Amygdala (tissue), 56 donors: Measurements from ENCODE around the gene ATXN1.

Source experiments
- DNase-seq, 56 donors: peaks; one replicate each; lab custom pipeline; 2025; lab: John Stamatoyannopoulos, UW

The ATXN1 gene

GRCh38 chr6:16684896-16685554, 76.2 kb downstream of the ATXN1 start:
- no peak for DNase-seq

GRCh38 chr6:16684195-16684689, 77.0 kb downstream of the ATXN1 start:
- no peak for DNase-seq

DNA sequence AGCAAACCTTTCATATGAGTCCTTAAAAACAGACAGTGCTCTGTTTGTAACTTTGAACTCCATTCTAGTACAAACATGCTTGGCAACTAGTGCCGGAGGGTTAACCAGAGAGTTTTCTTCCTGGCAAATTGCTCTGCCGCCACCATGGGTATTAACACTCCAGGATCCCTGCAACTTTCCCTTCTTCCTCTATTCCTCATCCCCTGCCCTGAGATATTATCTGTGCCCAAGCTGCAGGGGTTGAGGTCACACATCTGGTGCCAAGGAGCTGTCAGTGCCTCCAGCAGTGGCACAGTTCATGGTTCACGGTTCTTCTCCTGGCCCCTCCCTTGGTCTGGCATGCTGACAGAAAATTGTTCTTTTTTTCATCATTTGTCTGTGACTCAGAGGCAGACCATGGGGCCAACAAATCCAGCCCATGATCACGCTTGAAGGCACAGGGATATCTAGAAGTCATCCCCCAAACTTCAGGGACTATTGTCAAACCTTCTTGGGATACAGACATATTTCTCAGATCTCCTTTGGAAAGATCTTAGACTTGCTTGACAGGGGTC, 77.5 kb downstream of the ATXN1 start:
- DNase-seq, result peak in 2 of 56 donors; percentile 17 to 55

GRCh38 chr6:16681260-16681873, 79.9 kb downstream of the ATXN1 start:
- no peak for DNase-seq

GRCh38 chr6:16679050-16679449, 82.2 kb downstream of the ATXN1 start:
- no peak for DNase-seq

GRCh38 chr6:16677458-16677857, 83.8 kb downstream of the ATXN1 start:
- no peak for DNase-seq

GRCh38 chr6:16676978-16677377, 84.3 kb downstream of the ATXN1 start:
- no peak for DNase-seq

GRCh38 chr6:16676376-16676775, 84.9 kb downstream of the ATXN1 start:
- DNase-seq, result no peak

DNA sequence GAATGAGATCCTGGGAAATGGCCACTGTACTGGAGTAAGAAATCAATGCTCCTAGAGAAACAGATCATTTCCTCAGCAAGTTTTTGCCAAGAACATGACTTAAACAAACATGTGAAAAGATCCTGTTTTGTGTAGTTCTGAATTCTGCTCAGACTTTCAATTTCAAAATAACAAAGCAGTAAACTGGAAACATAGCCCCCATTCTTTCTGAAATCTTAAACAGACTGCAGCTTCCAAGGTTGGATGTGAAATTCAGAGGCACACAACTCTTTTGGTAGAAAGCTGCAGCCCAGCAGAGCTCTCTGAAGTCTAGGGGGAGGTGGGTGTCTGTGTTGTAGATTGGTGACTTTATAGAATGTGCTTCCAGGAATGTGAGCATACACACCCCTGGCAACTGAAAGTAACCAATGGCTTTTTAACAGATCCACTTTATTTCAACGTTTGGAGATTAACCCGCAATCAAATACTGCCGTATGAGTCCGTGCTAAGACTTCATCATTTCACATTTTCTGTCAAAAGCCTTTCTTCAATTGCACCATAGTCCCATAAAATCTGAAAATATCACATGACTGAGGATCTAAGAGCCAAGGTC, 86.4 kb downstream of the ATXN1 start:
- no peak for DNase-seq

GRCh38 chr6:16673011-16673797, 88.1 kb downstream of the ATXN1 start:
- DNase-seq, result no peak

DNA sequence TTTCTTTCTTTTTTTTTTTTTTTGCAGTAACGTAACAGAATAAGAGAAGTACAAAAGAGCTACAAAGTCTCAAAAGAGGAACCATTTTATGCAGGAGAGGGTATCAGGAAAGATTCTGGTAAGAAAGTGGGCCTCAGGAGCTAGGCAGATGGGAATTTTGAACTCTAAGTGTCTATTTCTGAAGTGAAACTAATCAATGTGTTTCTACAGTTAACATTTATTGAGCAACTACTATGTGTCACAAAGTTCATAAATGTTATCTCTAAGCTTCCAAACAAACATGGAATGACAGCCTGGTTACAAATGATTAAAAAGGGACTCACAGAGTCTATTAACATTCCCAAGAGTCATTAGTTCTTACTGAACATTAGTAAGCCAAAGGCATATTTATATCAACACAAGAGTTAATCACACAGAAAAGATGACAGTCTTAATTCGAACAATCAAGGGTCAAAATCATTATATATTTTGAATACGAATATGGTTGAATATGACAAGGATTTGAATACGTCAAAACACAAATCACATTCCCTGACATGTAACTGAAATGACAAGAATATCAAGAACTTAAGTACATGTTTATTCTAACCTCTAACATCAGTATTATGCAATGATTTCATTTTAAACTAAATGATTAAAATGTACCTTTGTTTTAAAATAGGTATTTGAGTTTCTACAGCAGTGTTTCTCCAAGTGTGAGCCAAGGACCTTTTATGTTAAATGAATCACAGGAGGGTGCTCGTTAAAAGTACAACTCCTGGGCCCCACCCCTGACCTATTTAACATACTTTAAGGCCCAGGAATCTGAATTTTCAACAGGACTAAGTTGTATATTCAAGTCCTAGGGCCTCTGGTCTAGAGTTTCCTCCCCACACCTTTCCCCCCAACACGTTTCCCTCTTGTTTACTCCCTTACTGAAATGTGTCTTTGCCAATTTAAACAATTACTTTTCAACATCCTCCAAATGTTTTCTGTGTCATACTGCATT, 89.7 kb downstream of the ATXN1 start:
- DNase-seq, result no peak

DNA sequence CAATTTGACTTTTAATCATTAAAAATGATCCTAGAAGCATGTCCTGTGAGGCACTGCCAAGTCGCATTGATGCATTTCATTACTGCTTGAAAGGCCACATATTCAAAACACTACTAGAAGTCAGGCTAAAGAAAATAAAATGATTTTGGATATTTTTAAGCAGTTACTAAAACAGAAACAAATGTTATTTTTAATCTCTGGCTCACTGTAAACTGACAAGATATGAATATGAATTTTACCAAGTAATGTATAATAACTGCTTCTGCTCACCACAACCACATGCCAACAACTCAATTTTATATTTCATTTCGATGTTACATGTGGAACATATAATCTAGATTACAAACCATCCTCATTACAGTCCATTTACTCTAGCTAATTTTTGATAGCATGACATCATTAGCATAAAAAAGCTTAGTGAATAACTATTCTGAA, 90.6 kb downstream of the ATXN1 start:
- DNase-seq, result no peak

GRCh38 chr6:16670183-16670582, 91.1 kb downstream of the ATXN1 start:
- no peak for DNase-seq

GRCh38 chr6:16669227-16669626, 92.0 kb downstream of the ATXN1 start:
- DNase-seq, result no peak

DNA sequence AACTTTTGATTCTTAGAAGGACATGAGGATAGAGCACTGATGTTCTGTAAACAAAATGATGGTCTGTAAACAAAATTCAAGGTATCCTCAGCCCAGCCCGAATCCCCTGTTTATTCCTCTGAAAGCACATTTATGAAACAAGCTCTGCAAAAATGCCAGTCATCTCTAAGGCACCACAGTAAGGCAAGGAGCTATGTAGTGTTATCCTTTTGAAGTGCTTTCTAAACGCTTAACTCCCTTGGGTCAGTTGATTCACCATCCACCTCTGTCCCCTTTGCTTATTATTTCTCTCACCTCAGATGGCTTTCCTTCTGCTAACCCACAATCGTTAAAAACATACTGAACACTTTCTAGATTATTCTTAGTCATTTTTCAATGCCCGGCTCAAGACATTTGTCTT, 93.8 kb downstream of the ATXN1 start:
- DNase-seq, result no peak

GRCh38 chr6:16665992-16666391, 95.3 kb downstream of the ATXN1 start:
- DNase-seq, result no peak

- DNase-seq, result no peak
Measured at GRCh38 chr6:16665182-16665581, 96.1 kb downstream of the ATXN1 start.

GRCh38 chr6:16663901-16664300, 97.4 kb downstream of the ATXN1 start:
- no peak for DNase-seq

DNA sequence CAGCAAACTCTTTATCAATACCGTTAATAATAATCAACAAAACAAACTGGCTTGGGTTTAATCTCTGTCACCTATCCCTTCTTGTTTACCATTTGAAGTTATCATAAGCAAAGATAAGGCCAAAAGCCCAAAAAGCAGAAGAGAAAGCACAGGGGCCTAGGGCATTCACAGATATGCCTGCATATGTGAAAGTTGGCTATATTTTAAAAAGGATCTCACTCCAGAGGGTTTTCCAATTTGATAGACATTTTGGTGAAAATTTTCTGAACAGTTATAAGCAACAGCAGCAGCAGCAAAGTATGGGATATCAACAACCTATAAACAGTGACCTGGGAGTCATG, 101.1 kb downstream of the ATXN1 start:
- no peak for DNase-seq
